GM12878 (cell line): ENCODE measurements around the gene DNMT3L. TPM values are rescaled to one million over a fixed set of nuclear protein-coding genes. Genes with fewer than 3 reads are reported as not detected.

Source experiments
- ATAC-seq: fragments of 200-7000 bp; cut with Tn5 transposase; 3 replicates; pipeline ENCODE4 v1.9.1; 2020; ENCODE audit warnings: mild to moderate bottlenecking, moderate library complexity
- BruUV-seq: library from RNA; stranded (reverse); fragments of 400-500 nt; replicated peaks from 2 replicates; lab custom pipeline; 2021; lab: Mats Ljungman, UMichigan
- CTCF ChIA-PET: fragments of 300-600 bp; sonication (Branson Sonifier 250); formaldehyde crosslinking; extraction: SDS; loops from one replicate; lab custom pipeline; 2021; ENCODE audit warnings: inconsistent platforms; lab: Yijun Ruan, JAX
- POLR2A ChIA-PET: fragments of 350-600 bp; formaldehyde crosslinking; extraction: SDS; loops from one replicate; lab custom pipeline; 2021; ENCODE audit warnings: inconsistent platforms; lab: Charles Lee
- RAD21 ChIA-PET: fragments of 300-600 bp; sonication (Branson Sonifier 250); formaldehyde crosslinking; loops from one replicate; lab custom pipeline; 2023; ENCODE audit warnings: antibody characterized with exemption; ENCODE audit not compliant: unreplicated experiment; lab: Charles Lee
- SMC1A ChIA-PET: fragments of 300-600 bp; sonication (Branson Sonifier 250); formaldehyde crosslinking; loops from one replicate; lab custom pipeline; 2023; ENCODE audit not compliant: unreplicated experiment, uncharacterized antibody; lab: Charles Lee
- DNase-seq: peaks from one replicate; pipeline ENCODE4 v3.0.0-alpha.2; 2011; ENCODE audit warnings: low read depth, low spot score
- FAIRE-seq: peaks from 3 replicates; lab custom pipeline; 2011; peaks lifted over from hg19 to GRCh38; lab: Jason Lieb, UNC
- H2AFZ ChIP-seq: 2 replicates; pipeline ENCODE4 v1.6.0; 2011; ENCODE audit warnings: low read depth, low read length, control low read depth; ENCODE audit not compliant: control insufficient read depth
- H3K27ac ChIP-seq: 2 replicates; pipeline ENCODE4 v1.5.1; 2011; ENCODE audit warnings: control low read depth; ENCODE audit not compliant: control insufficient read depth, insufficient read depth
- H3K27me3 ChIP-seq, 2 experiments: replicated peaks in 1 of 2; 2 replicates each; pipeline versions ENCODE4 v1.6.0 to v1.6.1; 2011; ENCODE audit warnings: low read length in 1 of 2; ENCODE audit not compliant: control insufficient read depth in 2 of 2, insufficient read depth in 2 of 2
- H3K36me3 ChIP-seq, 2 experiments: 2 replicates each; pipeline ENCODE4 v1.5.1; 2011; ENCODE audit warnings: low read length in 1 of 2; ENCODE audit not compliant: control insufficient read depth in 2 of 2, insufficient read depth in 2 of 2
- H3K4me1 ChIP-seq: 2 replicates; pipeline ENCODE4 v1.6.1; 2011; ENCODE audit warnings: mild to moderate bottlenecking, low read length, moderate library complexity, mixed read lengths; ENCODE audit not compliant: control insufficient read depth, insufficient read depth
- H3K4me2 ChIP-seq: 2 replicates; pipeline ENCODE4 v1.6.0; 2011; ENCODE audit warnings: control low read depth; ENCODE audit not compliant: control insufficient read depth, insufficient read depth
- H3K4me3 ChIP-seq: fragments of 200-600 bp; sonication (generic); 2 replicates; pipeline ENCODE4 v1.5.1; 2016
- H3K79me2 ChIP-seq: 2 replicates; pipeline ENCODE4 v1.6.0; 2011; ENCODE audit warnings: low read length; ENCODE audit not compliant: control insufficient read depth, insufficient read depth
- H3K9ac ChIP-seq: 2 replicates; pipeline ENCODE4 v1.8.0; 2011; ENCODE audit warnings: low read length, control low read depth, mixed read lengths; ENCODE audit not compliant: control insufficient read depth, insufficient read depth
- H3K9me3 ChIP-seq: replicated peaks from 3 replicates; pipeline ENCODE4 v1.5.1; 2011; ENCODE audit warnings: mild to moderate bottlenecking, low read length; ENCODE audit not compliant: control insufficient read depth, insufficient read depth
- H4K20me1 ChIP-seq: 2 replicates; pipeline ENCODE4 v1.6.0; 2011; ENCODE audit not compliant: control insufficient read depth, insufficient read depth
- CREM ChIP-seq: IDR thresholded peaks from 2 replicates; pipeline ENCODE4 v1.6.1; 2014; ENCODE audit warnings: antibody characterized with exemption, low read depth
- MLLT1 ChIP-seq: fragments of 450-650 bp; IDR thresholded peaks from 2 replicates; pipeline ENCODE4 v1.6.1; 2016; ENCODE audit warnings: mild to moderate bottlenecking
- MTA3 ChIP-seq: IDR thresholded peaks from 2 replicates; pipeline ENCODE4 v1.6.1; 2012; ENCODE audit warnings: low read length, inconsistent platforms, borderline replicate concordance
- NR2C1 ChIP-seq: fragments of 450-650 bp; IDR thresholded peaks from 2 replicates; pipeline ENCODE4 v1.6.1; 2017; ENCODE audit warnings: antibody characterized with exemption, mild to moderate bottlenecking, moderate library complexity
- POLR2A ChIP-seq: IDR thresholded peaks from 2 replicates; pipeline ENCODE4 v1.6.1; 2011; ENCODE audit warnings: low read depth, mild to moderate bottlenecking, low read length
- WGBS: methylation state at CpG from one replicate; pipeline ENCODE4 v1.1.6; 2016; ENCODE audit warnings: low lambda C conversion rate; ENCODE audit not compliant: insufficient replicate concordance, insufficient coverage; ENCODE audit errors: missing lambda C conversion rate; 5-methylcytosine and 5-hydroxymethylcytosine counted together
- in situ Hi-C: fragments of 300-500 bp; cut with MboI; formaldehyde crosslinking; loops from 9 replicates; pipeline ENCODE4 v1.14.3; 2018; ENCODE audit warnings: mixed read lengths
- intact Hi-C: fragments of 100-400 bp; cut with micrococcal nuclease; formaldehyde crosslinking; loops from one replicate; pipeline ENCODE4 v1.14.2; 2022; ENCODE audit not compliant: unreplicated experiment
- polyA plus RNA-seq, 11 experiments: library from polyadenylated mRNA; depleted of rRNA in 4 of 11; unstranded in 6 of 11; stranded (reverse) in 5 of 11; fragments of >200 nt; fragmentation: Nextera tagmentation in 4 of 11; fragmentation: Illumina TruSeq in 1 of 11; extraction: Ambion mirVana in 4 of 11; extraction: Trizol in 1 of 11; gene quantifications; 1 replicate in 1 of 11; 2 replicates in 10 of 11; pipeline versions ENCODE4 v1.2.1 to v1.2.3, GENCODE V29; 2011 to 2016; ENCODE audit warnings: inconsistent platforms in 2 of 11, missing spikeins in 2 of 11, low read depth in 1 of 11
- total RNA-seq, 4 experiments: library from RNA; depleted of rRNA in 3 of 4; stranded (reverse); fragments of >200 nt in 3 of 4; fragmentation: Illumina TruSeq in 1 of 4; extraction: Trizol in 1 of 4; gene quantifications; 2 replicates each; pipeline versions ENCODE4 v1.2.1 to v1.2.3, GENCODE V29; 2013 to 2021
- TF ChIP-seq, protein P1 (sequence below): fragments of 450-650 bp; IDR thresholded peaks from 2 replicates; pipeline ENCODE4 v1.6.1; 2017; ENCODE audit warnings: borderline replicate concordance
- TF ChIP-seq, protein P2 (sequence below): IDR thresholded peaks from 2 replicates; pipeline ENCODE4 v1.6.1; 2011; ENCODE audit warnings: borderline replicate concordance, low read depth, mild to moderate bottlenecking, moderate library complexity, mixed read lengths, low read length; ENCODE audit not compliant: insufficient read depth; ENCODE audit errors: extremely low read length

DNMT3L gene
- total and polyA plus RNA-seq, 10 of the 15 experiments (the other 5 are each of a cell fraction or from before 2014, with no cell fraction given), result not detected

DNA sequence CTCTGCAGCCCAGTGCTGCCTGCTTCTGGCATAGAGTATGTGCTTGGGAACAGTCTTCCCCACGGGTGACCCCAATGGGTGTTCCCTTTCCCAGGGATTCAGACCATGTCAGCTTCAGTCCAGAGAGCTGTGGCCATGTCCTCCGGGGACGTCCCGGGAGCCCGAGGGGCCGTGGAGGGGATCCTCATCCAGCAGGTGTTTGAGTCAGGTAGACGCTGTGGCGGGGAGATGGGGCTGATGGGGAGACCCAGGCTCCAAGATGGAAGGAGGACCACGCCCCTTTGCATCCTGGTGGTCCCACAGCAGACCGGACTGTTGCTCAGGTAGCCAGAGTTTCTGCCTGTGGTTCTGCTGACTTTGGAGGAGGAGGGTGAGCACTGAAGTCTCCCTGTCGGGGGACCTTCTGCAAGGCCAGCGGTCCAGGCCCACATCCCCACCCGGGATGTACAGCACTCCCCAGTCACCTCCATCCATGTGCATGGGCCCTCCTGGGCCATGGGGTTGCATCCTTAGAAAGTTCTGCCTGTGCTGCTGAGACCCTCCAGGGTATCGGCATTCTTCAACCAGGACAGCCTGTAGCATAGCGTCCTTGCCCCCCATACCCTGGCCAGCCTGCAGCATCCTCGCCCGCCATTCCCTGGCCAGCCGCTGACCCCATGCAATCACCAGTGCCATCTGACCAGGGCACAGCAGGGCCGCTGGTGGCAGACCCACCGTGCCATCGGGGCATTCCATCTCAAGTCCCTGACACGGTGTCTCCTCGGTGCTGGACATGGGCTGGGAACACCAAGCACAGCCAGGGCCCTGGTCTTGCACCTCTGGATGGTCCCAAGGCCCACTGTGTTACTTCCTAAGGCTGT is 26.8 kb upstream of the DNMT3L start:
- in situ Hi-C loops (no loop called here), intact Hi-C loops (no loop called here)
- ATAC-seq (no peak), FAIRE-seq (no peak), DNase-seq (no peak)
- Histone ChIP-seq H3K9me3 (no peaks in the 10 kb centered on the region), H3K27me3 (no peaks in the 10 kb centered on the region), H3K4me1 (peaks cover 2% of the 10 kb centered on the region; the same call in 1 of the 2 replicates), H4K20me1 (no peaks in the 10 kb centered on the region; the same call in 1 of the 2 replicates), H3K9ac (no peak overlapping the region), H3K4me2 (no peak overlapping the region), H3K79me2 (no peaks in the 10 kb centered on the region), H3K36me3 (no peaks in the 10 kb centered on the region), H3K27ac (no peak overlapping the region), H3K4me3 (no peak overlapping the region), H2AFZ (no peak overlapping the region)
- ChIA-PET POLR2A (no interaction called here), RAD21 (no interaction called here), CTCF (no interaction called here), SMC1A (no interaction called here)
- WGBS, result 45% methylated on average over 22 of the region's 23 CpGs
- TF ChIP-seq, protein P1, sequence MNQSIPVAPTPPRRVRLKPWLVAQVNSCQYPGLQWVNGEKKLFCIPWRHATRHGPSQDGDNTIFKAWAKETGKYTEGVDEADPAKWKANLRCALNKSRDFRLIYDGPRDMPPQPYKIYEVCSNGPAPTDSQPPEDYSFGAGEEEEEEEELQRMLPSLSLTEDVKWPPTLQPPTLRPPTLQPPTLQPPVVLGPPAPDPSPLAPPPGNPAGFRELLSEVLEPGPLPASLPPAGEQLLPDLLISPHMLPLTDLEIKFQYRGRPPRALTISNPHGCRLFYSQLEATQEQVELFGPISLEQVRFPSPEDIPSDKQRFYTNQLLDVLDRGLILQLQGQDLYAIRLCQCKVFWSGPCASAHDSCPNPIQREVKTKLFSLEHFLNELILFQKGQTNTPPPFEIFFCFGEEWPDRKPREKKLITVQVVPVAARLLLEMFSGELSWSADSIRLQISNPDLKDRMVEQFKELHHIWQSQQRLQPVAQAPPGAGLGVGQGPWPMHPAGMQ, result no peak
- TF ChIP-seq NR2C1 (no peak), POLR2A (no peak), CREM (no peak), MLLT1 (no peak), MTA3 (no peak)
- TF ChIP-seq, protein P2, sequence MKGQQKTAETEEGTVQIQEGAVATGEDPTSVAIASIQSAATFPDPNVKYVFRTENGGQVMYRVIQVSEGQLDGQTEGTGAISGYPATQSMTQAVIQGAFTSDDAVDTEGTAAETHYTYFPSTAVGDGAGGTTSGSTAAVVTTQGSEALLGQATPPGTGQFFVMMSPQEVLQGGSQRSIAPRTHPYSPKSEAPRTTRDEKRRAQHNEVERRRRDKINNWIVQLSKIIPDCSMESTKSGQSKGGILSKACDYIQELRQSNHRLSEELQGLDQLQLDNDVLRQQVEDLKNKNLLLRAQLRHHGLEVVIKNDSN, result no peak
- no TSS peak for BruUV-seq
